AG10803 (cell line): ENCODE data around the gene SEZ6.

Experiments
- DNase-seq: peaks from one replicate; pipeline ENCODE4 v3.0.0; 2010; ENCODE audit warnings: low read depth
- H3K4me3 ChIP-seq: 2 replicates; pipeline ENCODE4 v1.5.1; 2011; ENCODE audit warnings: mild to moderate bottlenecking, low read length, control low read depth
- TF ChIP-seq, protein P1 (sequence below): conservative IDR thresholded peaks from 2 replicates; pipeline ENCODE4 v1.5.1; 2011; ENCODE audit warnings: mild to moderate bottlenecking, low read length, control low read depth, inconsistent platforms

Gene SEZ6

DNA sequence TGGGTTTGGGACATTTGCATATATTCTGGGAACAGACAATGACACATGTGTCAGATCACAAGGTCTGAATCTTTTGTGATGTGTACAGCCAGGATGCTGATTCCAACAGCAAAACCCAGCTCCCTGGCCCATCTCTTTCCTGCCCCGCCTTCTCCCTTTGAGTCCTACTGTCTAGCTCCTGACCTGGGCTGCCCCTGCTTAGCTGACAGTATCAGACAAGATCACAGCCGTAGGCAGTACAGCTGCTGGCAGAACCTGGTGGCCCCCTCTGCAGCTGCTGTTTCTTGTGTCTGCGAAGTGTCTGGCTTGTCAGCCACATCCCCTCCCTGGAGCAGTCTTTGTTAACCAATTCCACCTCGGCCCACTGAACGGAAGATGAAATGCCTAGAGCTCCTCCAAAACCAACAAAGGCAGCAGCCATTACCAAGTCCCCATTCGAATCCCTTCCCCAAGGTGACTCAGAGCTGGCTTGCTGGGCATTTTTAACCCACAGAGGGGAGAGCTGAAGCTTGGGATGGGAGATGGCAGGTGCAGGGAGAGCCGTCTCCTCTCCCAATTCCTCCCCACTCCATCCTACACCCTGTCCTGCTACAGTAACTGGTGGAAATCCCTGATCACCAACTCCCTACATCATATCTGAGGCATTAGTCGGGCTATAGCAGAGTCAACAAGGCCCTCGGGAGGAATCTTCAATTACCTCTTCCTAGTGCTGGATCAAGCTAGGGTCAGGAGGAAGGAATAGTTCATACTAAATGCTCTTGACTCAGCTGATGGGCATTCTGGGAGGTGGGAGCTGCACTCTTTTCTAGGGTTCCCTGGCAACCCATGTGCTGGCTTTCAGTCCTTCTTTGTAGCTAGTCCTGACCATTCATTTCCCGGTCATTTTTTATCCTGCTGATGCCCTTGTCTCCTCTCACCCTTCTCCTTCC, 42.9 kb upstream of the SEZ6 start:
- H3K4me3 ChIP-seq = no peak overlapping the region
- TF ChIP-seq, protein P1, sequence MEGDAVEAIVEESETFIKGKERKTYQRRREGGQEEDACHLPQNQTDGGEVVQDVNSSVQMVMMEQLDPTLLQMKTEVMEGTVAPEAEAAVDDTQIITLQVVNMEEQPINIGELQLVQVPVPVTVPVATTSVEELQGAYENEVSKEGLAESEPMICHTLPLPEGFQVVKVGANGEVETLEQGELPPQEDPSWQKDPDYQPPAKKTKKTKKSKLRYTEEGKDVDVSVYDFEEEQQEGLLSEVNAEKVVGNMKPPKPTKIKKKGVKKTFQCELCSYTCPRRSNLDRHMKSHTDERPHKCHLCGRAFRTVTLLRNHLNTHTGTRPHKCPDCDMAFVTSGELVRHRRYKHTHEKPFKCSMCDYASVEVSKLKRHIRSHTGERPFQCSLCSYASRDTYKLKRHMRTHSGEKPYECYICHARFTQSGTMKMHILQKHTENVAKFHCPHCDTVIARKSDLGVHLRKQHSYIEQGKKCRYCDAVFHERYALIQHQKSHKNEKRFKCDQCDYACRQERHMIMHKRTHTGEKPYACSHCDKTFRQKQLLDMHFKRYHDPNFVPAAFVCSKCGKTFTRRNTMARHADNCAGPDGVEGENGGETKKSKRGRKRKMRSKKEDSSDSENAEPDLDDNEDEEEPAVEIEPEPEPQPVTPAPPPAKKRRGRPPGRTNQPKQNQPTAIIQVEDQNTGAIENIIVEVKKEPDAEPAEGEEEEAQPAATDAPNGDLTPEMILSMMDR = no peak
- DNase-seq = no peak

GRCh38 chr17:29046473-29046839, 40.6 kb upstream of the SEZ6 start:
- TF ChIP-seq, protein P1 = no peak
- DNase-seq = peak; percentile 9
- H3K4me3 ChIP-seq = no peak overlapping the region

- no peak overlapping the region for H3K4me3 ChIP-seq
- DNase-seq = no peak
- TF ChIP-seq, protein P1 = no peak
These were observed 40.1 kb upstream of the SEZ6 start for GRCh38 chr17:29045734-29046472.

DNA sequence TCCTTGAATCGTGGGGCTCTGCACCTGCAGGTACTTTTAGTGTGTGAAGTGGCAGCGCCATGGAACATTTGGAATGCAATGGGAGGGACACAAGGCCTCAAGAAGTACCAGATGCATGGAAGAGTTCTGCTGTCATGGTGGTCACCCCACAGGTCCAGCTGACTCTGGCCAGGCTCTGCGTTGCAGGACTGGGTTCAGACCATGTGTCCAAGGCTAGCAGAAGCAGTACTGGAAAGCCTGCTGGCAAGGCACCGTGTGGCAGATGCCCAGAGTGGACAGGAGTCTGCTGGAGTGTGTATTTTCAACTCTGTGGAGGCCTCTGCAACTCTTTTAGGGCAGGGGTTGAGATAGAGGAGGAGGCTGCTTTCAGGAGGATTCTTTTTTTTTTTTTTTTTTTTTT, 39.2 kb upstream of the SEZ6 start:
- TF ChIP-seq, protein P1 = no peak
- DNase-seq = no peak
- H3K4me3 ChIP-seq = no peak overlapping the region

DNA sequence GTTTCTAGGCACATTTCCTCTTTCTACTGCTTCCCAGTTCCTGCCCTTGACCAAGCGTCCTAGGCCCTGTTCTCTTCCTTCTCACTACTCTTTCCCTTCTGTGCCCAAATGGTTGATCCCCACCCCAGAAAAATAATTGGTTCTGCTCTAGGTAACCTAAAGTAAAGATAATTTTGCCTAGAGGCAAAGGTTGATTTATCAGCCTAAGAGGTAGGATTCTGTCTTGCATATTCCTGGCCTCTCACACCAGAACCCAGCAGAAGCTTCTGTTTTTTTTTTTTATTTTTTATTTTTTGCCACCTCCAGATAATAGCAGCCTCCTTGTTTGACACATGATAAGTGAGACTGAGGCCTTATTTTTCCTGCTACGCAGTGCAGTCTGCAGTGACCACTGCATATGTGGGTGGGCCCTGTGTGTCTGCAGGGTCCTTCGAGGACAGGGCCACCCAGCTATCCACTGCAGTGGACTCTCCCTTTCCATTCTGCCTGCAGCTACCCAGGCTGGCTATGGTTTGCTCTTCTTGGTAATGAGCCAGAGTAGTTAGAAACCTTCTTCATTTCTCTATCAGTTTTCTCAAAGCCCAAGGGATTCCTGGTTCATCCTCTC, 37.8 kb upstream of the SEZ6 start:
- no peak for DNase-seq
- H3K4me3 ChIP-seq = no peak overlapping the region
- TF ChIP-seq, protein P1 = no peak

GRCh38 chr17:29042679-29043538, 37.1 kb upstream of the SEZ6 start, which contains the start of gene PIPOX:
Gene PIPOX, plus strand, starts transcription at chr17:29043141. Its CDS starts 85 bp downstream, at chr17:29043226.
- no peak for DNase-seq
- TF ChIP-seq, protein P1 = no peak
- H3K4me3 ChIP-seq = no peak within 1 kb of the TSS
